Upper lobe of left lung (tissue), 6 donors: Measurements from ENCODE around the gene DAPK1. TPM values are rescaled to one million over a fixed set of nuclear protein-coding genes. Genes with fewer than 3 reads are reported as not detected.

Source experiments
- ATAC-seq, 2 donors: fragments of 200-7000 bp; cut with Tn5 transposase; one replicate each; pipeline ENCODE4 v1.9.1; 2022; ENCODE audit warnings: mild to moderate bottlenecking in 2 of 2, moderate library complexity in 2 of 2; ENCODE audit not compliant: low FRiP score in 2 of 2
- DNase-seq, 2 donors: peaks; one replicate each; pipeline ENCODE4 v3.0.0-alpha.2; 2019 to 2020
- H3K27ac ChIP-seq, 4 donors: fragments of 200-600 bp; sonication (generic); one replicate each; pipeline ENCODE4 v1.5.1; 2016 to 2019
- H3K27me3 ChIP-seq, 4 donors: fragments of 200-600 bp; sonication (generic); one replicate each; pipeline ENCODE4 v1.5.1; 2017 to 2019
- H3K36me3 ChIP-seq, 4 donors: fragments of 200-600 bp; sonication (generic); one replicate each; pipeline ENCODE4 v1.5.1; 2016 to 2019
- H3K4me1 ChIP-seq, 4 donors: fragments of 200-600 bp; sonication (generic); one replicate each; pipeline ENCODE4 v1.5.1; 2018 to 2019
- H3K4me3 ChIP-seq, 4 donors: fragments of 200-600 bp; sonication (generic); one replicate each; pipeline ENCODE4 v1.5.1; 2017 to 2019; ENCODE audit warnings: mild to moderate bottlenecking in 2 of 4, moderate library complexity in 1 of 4
- H3K9me3 ChIP-seq, 4 donors: fragments of 200-600 bp; sonication (generic); one replicate each; pipeline ENCODE4 v1.5.1; 2018 to 2019
- CTCF ChIP-seq, 6 experiments: fragments of 450-650 bp in 4 of 6; fragments of 200-600 bp in 2 of 6; sonication (generic) in 2 of 6; IDR thresholded peaks; one replicate each; pipeline ENCODE4 v1.5.1; 2016 to 2019; ENCODE audit warnings: antibody characterized with exemption in 6 of 6
- EP300 ChIP-seq, 4 donors: sonication (generic); formaldehyde crosslinking; IDR thresholded peaks; one replicate each; pipeline ENCODE4 v1.5.1; 2017; ENCODE audit warnings: antibody characterized with exemption in 4 of 4, control low read depth in 2 of 4
- POLR2A ChIP-seq, 4 donors: fragments of 450-650 bp; IDR thresholded peaks; one replicate each; pipeline ENCODE4 v1.5.1; 2016 to 2017; ENCODE audit warnings: antibody characterized with exemption in 4 of 4, mild to moderate bottlenecking in 2 of 4
- POLR2AphosphoS5 ChIP-seq, 2 donors: sonication (generic); formaldehyde crosslinking; IDR thresholded peaks; one replicate each; pipeline ENCODE4 v1.5.1; 2017; ENCODE audit warnings: antibody characterized with exemption in 2 of 2
- WGBS, 2 donors: methylation state at CpG; one replicate each; pipeline ENCODE4 v1.1.5; 2017 to 2018; 5-methylcytosine and 5-hydroxymethylcytosine counted together
- total RNA-seq, 6 donors: library from RNA; depleted of rRNA in 4 of 6; stranded (reverse); fragments of >200 nt in 4 of 6; gene quantifications; one replicate each; pipeline versions ENCODE4 v1.1.0 to v1.2.1, GENCODE V29; 2016 to 2021
- donor health status: DM: no; HTN: no; CAD: no; lungs with moderate emphysema.
- donor health status: DM: no; HTN: yes; CAD: no; lungs with severe emphysema.

Gene DAPK1
- total RNA-seq, 6 donors from 2014 or later, result 125 to 334 (median 213) TPM

GRCh38 chr9:87530716-87531115, 33.0 kb downstream of the DAPK1 start:
- H3K4me1 ChIP-seq, result peaks cover 6 to 35% (median 14%) of the 10 kb centered on the region in 4 donors
- H3K36me3 ChIP-seq, result no peaks in the 10 kb centered on the region
- H3K27me3 ChIP-seq, result no peaks in the 10 kb centered on the region
- 74 to 78% methylated on average over 4 of the region's 4 CpGs for WGBS, 2 donors
- H3K4me3 ChIP-seq, result no peak overlapping the region
- no peaks in the 10 kb centered on the region for H3K9me3 ChIP-seq
- DNase-seq (no peak), ATAC-seq (no peak)
- TF ChIP-seq CTCF (IDR thresholded peaks at IDR 0.05) (no peak), EP300 (IDR thresholded peaks at IDR 0.05) (no peak), POLR2A (IDR thresholded peaks at IDR 0.05) (no peak), POLR2AphosphoS5 (IDR thresholded peaks at IDR 0.05) (no peak)
- no peak overlapping the region for H3K27ac ChIP-seq

- no peak overlapping the region for H3K4me3 ChIP-seq
- DNase-seq, result no peak
- no peaks in the 10 kb centered on the region for H3K27me3 ChIP-seq
- H3K27ac ChIP-seq, result no peak overlapping the region
- H3K9me3 ChIP-seq, result no peaks in the 10 kb centered on the region
- 70 to 76% methylated on average over 3 of the region's 3 CpGs for WGBS, 2 donors
- no peak for TF ChIP-seq POLR2A (IDR thresholded peaks at IDR 0.05)
- TF ChIP-seq CTCF (IDR thresholded peaks at IDR 0.05), result no peak
- TF ChIP-seq EP300 (IDR thresholded peaks at IDR 0.05), result no peak
- TF ChIP-seq POLR2AphosphoS5 (IDR thresholded peaks at IDR 0.05), result no peak
- no peaks in the 10 kb centered on the region for H3K36me3 ChIP-seq
- no peak for ATAC-seq
- peaks cover 6 to 35% (median 14%) of the 10 kb centered on the region in 4 donors for H3K4me1 ChIP-seq
Measured at GRCh38 chr9:87531370-87532295, 34.0 kb downstream of the DAPK1 start.

- Histone ChIP-seq H3K27ac (no peak overlapping the region), H3K4me3 (no peak overlapping the region), H3K4me1 (peaks cover 6 to 35% (median 14%) of the 10 kb centered on the region in 4 donors), H3K27me3 (no peaks in the 10 kb centered on the region), H3K36me3 (no peaks in the 10 kb centered on the region), H3K9me3 (no peaks in the 10 kb centered on the region)
- no peak for ATAC-seq
- TF ChIP-seq EP300 (IDR thresholded peaks at IDR 0.05), result no peak
- no peak for TF ChIP-seq CTCF (IDR thresholded peaks at IDR 0.05)
- no peak for TF ChIP-seq POLR2A (IDR thresholded peaks at IDR 0.05)
- TF ChIP-seq POLR2AphosphoS5 (IDR thresholded peaks at IDR 0.05), result no peak
- no peak for DNase-seq
- 81 to 92% methylated on average over 2 of the region's 2 CpGs for WGBS, 2 donors
Measured at GRCh38 chr9:87533271-87533670, 35.6 kb downstream of the DAPK1 start.

GRCh38 chr9:87534036-87534435, 36.4 kb downstream of the DAPK1 start:
- DNase-seq (no peak), ATAC-seq (no peak)
- TF ChIP-seq POLR2AphosphoS5 (IDR thresholded peaks at IDR 0.05) (no peak), CTCF (IDR thresholded peaks at IDR 0.05) (no peak), EP300 (IDR thresholded peaks at IDR 0.05) (no peak), POLR2A (IDR thresholded peaks at IDR 0.05) (no peak)
- H3K4me3 ChIP-seq, result no peak overlapping the region
- 95 to 97% methylated on average over 4 of the region's 4 CpGs for WGBS, 2 donors
- H3K36me3 ChIP-seq, result no peaks in the 10 kb centered on the region
- H3K4me1 ChIP-seq, result peaks cover 6 to 30% (median 12%) of the 10 kb centered on the region in 4 donors
- no peak overlapping the region for H3K27ac ChIP-seq
- H3K9me3 ChIP-seq, result no peaks in the 10 kb centered on the region
- H3K27me3 ChIP-seq, result no peaks in the 10 kb centered on the region
